GM12892 (cell line): ENCODE data around the gene LARP7.

Experiments
- POLR2A ChIP-seq: IDR thresholded peaks from 2 replicates; pipeline ENCODE4 v1.6.1; 2011; ENCODE audit warnings: low read depth, low read length, control low read depth
- POLR2AphosphoS5 ChIP-seq: IDR thresholded peaks from 2 replicates; pipeline ENCODE4 v1.6.1; 2011; ENCODE audit warnings: low read depth, low read length, control low read depth

- TF ChIP-seq POLR2AphosphoS5 = no peak
- no peak for TF ChIP-seq POLR2A
Measured at GRCh38 chr4:112651641-112652040, 14.7 kb downstream of the LARP7 start.
